GM19467 (cell line): ENCODE data around the gene DAB2IP.

ENCODE experiments used
- ATAC-seq: cut with Tn5 transposase; IDR thresholded peaks from one replicate; pipeline ENCODE4 v1.9.1; 2021; ENCODE audit warnings: mild to moderate bottlenecking, moderate library complexity; ENCODE audit not compliant: unreplicated experiment

Gene DAB2IP

DNA sequence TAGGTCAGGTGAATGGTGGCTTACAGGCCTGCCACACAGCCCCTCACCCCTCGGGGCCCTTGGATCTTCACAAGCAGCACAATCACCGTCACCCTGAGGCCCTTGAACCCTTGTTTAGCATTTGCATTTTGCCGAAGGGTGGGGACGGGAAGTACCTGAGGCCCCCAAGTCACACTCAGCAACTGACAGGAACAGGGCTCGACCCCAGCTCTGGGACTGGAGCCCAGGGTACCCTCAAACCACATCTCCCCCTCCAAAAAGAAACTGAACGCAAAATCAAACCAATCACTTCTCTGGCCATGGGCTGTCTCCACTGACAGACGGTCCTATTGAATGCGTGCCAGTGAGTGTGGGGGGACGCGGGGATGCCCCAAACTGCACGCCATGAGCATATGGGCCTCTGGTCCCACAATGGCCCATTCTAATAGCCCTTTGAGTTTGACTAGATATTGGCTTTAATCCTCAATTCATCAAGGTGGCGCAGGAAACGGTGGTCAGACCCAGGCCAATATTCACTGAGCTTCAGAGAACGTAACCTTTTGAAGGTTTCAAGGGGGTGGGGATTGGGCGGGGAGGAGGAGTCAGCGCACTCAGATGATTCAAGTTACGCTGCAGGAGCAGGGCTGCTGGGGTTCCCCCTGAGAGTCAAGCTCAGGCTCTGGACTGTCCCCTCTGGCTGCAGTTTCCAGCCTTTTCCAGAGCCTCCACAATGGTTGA, 176.0 kb downstream of the DAB2IP start:
- ATAC-seq: no peak

DNA sequence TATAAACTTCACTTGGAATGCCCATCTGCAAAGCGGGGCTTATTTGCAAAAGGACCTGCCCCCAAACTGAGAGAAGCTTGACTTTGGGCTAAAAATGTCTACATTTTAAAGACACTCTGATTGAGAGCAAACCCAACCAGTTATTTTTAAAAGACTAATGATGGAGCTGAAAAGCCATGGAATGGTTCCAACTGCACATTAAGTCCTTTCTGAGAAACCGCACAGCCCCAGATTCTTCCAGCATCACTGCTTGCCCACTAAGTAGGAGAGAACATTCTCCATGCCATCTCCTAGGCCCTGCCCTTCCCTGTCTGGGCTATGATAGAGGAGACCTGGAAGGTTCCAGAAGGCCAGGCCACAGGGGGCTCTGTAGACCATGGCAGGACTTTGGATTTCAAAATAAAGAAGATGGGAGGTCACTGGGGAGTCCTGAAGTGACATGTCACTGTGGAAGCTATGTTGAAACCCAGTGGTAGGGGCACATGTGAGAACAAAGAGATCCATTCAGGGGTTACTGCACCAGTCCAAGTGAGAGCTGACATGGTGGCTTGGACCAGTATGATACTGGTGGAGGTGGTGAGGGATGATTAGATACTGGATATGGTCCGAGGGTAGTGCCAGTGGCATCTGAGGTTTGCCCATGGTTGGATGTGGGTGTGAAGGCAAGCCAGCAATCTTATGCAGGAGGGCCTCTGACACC, 179.2 kb downstream of the DAB2IP start:
- no peak for ATAC-seq

DNA sequence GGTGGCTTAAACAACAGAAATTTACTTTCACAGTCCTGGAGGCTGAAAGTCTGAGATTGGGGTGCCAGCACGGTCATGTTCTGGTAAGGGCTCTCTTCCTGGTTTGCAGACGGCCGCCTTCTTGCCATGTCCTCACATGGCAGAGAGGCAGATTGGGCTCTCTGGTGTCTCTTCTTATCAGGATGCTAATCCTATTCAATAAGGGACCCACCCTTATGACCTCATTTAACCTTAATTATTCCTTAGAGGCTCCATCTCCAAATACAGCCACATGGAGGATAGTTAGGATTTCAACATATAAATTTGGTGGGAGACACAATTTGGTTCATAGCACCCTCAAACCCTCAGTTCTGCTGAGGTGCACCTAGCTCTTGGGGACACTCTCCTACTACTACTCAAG, 180.4 kb downstream of the DAB2IP start:
- ATAC-seq: no peak

DNA sequence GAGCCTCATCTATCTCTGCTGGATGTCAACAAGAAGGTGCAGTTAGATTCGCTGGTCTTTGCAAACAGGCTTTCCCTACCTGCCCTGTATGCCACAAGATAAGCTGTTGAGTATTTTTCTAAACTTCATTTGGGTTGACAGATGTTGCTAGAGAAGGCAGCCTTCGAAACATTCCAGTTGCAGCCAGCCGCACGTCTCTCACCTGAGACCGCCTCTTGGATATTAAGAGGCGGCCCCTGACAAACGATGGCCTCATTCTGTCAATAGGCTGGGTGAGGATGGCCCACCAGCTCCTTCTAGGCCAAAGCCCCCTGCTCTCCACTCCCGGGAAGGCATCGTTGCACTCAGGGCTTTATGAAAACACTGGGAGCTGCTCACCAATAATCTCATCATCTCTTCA, 181.6 kb downstream of the DAB2IP start:
- no peak for ATAC-seq
